GM18907 (cell line): ENCODE data around the gene C19orf73.

ENCODE experiments used
- ATAC-seq: cut with Tn5 transposase; IDR thresholded peaks from one replicate; pipeline ENCODE4 v1.9.1; 2021; ENCODE audit warnings: mild to moderate bottlenecking, moderate library complexity; ENCODE audit not compliant: unreplicated experiment

Gene C19orf73

GRCh38 chr19:49070416-49070815 is 48.5 kb downstream of the C19orf73 start:
- no peak for ATAC-seq

GRCh38 chr19:49069026-49069425 is 49.9 kb downstream of the C19orf73 start:
- no peak for ATAC-seq
